OCI-LY1 (cell line): Measurements from ENCODE around the gene VOPP1.
A peak's percentile ranks its signal among the peaks of the same experiment; 100 is the strongest.

Source experiments
- H2AFZ ChIP-seq: fragments of 200-600 bp; sonication (generic), shearing (Covaris generic); 2 replicates; pipeline ENCODE4 v1.6.0; 2014; ENCODE audit warnings: antibody characterized with exemption, mild to moderate bottlenecking, low read length
- H3F3A ChIP-seq: fragments of 200-600 bp; sonication (generic), shearing (Covaris generic); 2 replicates; pipeline ENCODE4 v1.6.0; 2014; ENCODE audit warnings: mild to moderate bottlenecking, antibody characterized with exemption, low read length, moderate library complexity; ENCODE audit not compliant: insufficient read depth
- H3K27ac ChIP-seq: fragments of 200-600 bp; sonication (generic); 2 replicates; pipeline ENCODE4 v1.5.1; 2014; ENCODE audit warnings: low read length, mixed run types, mild to moderate bottlenecking, low read depth; ENCODE audit not compliant: poor library complexity, severe bottlenecking
- H3K27me3 ChIP-seq: fragments of 200-600 bp; sonication (generic); 2 replicates; pipeline ENCODE4 v1.6.0; 2014; ENCODE audit warnings: antibody characterized with exemption, mild to moderate bottlenecking, low read length, moderate library complexity; ENCODE audit not compliant: insufficient read depth
- H3K36me3 ChIP-seq: fragments of 200-600 bp; sonication (generic); 2 replicates; pipeline ENCODE4 v1.6.1; 2014; ENCODE audit warnings: mild to moderate bottlenecking, antibody characterized with exemption, low read length, moderate library complexity, mixed read lengths; ENCODE audit not compliant: insufficient read depth
- H3K4me1 ChIP-seq: fragments of 200-600 bp; sonication (generic); 2 replicates; pipeline ENCODE4 v1.5.1; 2014; ENCODE audit warnings: mild to moderate bottlenecking, low read length, moderate library complexity; ENCODE audit not compliant: insufficient read depth, severe bottlenecking
- H3K4me2 ChIP-seq: fragments of 200-600 bp; sonication (generic), shearing (Covaris generic); 2 replicates; pipeline ENCODE4 v1.6.1; 2014; ENCODE audit warnings: low read length
- H3K4me3 ChIP-seq: fragments of 200-600 bp; sonication (generic); 2 replicates; pipeline ENCODE4 v1.5.1; 2014; ENCODE audit warnings: low read length, low read depth, mild to moderate bottlenecking, mixed read lengths; ENCODE audit not compliant: poor library complexity, severe bottlenecking
- H3K79me2 ChIP-seq: fragments of 200-600 bp; shearing (Covaris generic); 2 replicates; pipeline ENCODE4 v1.6.1; 2016; ENCODE audit warnings: mixed run types, low read length, mixed read lengths; ENCODE audit not compliant: insufficient read depth
- H3K9ac ChIP-seq: fragments of 200-600 bp; sonication (generic), shearing (Covaris generic); 2 replicates; pipeline ENCODE4 v1.6.1; 2014; ENCODE audit warnings: mild to moderate bottlenecking, low read length, mixed read lengths
- H3K9me2 ChIP-seq: fragments of 200-600 bp; sonication (generic), shearing (Covaris generic); 2 replicates; pipeline ENCODE4 v1.6.1; 2014; ENCODE audit warnings: low read depth, mild to moderate bottlenecking, low read length, mixed read lengths
- H3K9me3 ChIP-seq: fragments of 200-600 bp; shearing (Covaris generic); 2 replicates; pipeline ENCODE4 v1.6.1; 2014; ENCODE audit warnings: low read length, mixed read lengths
- H4K20me1 ChIP-seq: fragments of 200-600 bp; sonication (generic), shearing (Covaris generic); 2 replicates; pipeline ENCODE4 v1.6.0; 2016; ENCODE audit warnings: mild to moderate bottlenecking, low read length; ENCODE audit not compliant: insufficient read depth
- EZH2 ChIP-seq: fragments of 200-600 bp; sonication (generic), shearing (Covaris generic); IDR thresholded peaks from 2 replicates; pipeline ENCODE4 v1.8.0; 2017; ENCODE audit warnings: borderline replicate concordance, mixed run types, mild to moderate bottlenecking, antibody characterized with exemption, low read length, moderate library complexity, mixed read lengths
- TF ChIP-seq, protein P1 (sequence below): fragments of 200-600 bp; sonication (generic), shearing (Covaris generic); IDR thresholded peaks from 2 replicates; pipeline ENCODE4 v1.5.1; 2017; ENCODE audit warnings: mild to moderate bottlenecking, antibody characterized with exemption, low read length, moderate library complexity, mixed read lengths

VOPP1 gene

DNA sequence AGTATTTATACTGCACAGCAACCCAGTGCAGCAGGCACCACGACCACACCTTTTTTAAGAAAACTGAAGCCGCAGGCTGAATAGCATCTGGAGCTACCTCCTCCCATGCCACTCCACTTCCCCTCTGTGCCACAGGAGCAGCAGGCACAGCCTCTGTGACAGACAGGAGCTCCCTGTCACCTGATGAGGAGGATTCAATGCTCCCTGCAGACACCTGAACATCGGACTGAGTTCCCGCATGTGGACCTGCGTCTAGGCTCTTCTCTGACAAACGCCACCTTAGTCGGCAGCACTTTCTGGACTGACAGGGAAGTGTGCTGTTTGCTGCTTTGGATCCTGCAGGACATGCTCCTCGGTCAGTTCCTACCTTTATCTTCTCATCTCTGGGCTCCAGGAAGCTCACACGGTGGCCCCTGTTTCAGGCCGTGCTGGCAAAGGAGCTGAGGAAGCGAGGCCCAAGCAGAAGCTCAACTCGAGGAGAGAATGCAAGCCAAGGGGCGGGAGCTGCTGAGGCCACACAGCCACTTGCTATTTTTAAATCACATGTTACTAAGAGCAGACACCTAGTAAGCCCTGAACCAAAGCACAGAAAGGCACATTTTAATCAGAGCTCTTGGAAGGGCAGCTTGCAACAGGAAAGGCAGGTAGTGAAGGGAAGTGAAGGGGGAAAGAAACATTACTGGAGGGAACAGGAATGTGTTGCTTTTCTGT, 56.6 kb downstream of the VOPP1 start:
- peaks cover 7% of the 10 kb centered on the region; the same call in 1 of the 2 replicates for H3F3A ChIP-seq
- peak overlapping the region; percentile 56 for H3K9ac ChIP-seq
- TF ChIP-seq, protein P1, sequence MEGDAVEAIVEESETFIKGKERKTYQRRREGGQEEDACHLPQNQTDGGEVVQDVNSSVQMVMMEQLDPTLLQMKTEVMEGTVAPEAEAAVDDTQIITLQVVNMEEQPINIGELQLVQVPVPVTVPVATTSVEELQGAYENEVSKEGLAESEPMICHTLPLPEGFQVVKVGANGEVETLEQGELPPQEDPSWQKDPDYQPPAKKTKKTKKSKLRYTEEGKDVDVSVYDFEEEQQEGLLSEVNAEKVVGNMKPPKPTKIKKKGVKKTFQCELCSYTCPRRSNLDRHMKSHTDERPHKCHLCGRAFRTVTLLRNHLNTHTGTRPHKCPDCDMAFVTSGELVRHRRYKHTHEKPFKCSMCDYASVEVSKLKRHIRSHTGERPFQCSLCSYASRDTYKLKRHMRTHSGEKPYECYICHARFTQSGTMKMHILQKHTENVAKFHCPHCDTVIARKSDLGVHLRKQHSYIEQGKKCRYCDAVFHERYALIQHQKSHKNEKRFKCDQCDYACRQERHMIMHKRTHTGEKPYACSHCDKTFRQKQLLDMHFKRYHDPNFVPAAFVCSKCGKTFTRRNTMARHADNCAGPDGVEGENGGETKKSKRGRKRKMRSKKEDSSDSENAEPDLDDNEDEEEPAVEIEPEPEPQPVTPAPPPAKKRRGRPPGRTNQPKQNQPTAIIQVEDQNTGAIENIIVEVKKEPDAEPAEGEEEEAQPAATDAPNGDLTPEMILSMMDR = no peak
- TF ChIP-seq EZH2 = no peak
- H3K27ac ChIP-seq = peak overlapping the region; percentile 92
- no peak overlapping the region for H2AFZ ChIP-seq
- no peaks in the 10 kb centered on the region for H3K9me3 ChIP-seq
- peak overlapping the region; percentile 56 for H3K4me2 ChIP-seq
- H3K4me1 ChIP-seq = peaks cover 100% of the 10 kb centered on the region
- H3K79me2 ChIP-seq = 0 out of 2 replicates have a peak, but pooled peaks cover 11% of the 10 kb centered on the region
- no peaks in the 10 kb centered on the region for H3K9me2 ChIP-seq
- H3K36me3 ChIP-seq = peaks cover 80% of the 10 kb centered on the region
- H3K4me3 ChIP-seq = peak overlapping the region; percentile 32
- no peaks in the 10 kb centered on the region for H4K20me1 ChIP-seq
- no peaks in the 10 kb centered on the region for H3K27me3 ChIP-seq

DNA sequence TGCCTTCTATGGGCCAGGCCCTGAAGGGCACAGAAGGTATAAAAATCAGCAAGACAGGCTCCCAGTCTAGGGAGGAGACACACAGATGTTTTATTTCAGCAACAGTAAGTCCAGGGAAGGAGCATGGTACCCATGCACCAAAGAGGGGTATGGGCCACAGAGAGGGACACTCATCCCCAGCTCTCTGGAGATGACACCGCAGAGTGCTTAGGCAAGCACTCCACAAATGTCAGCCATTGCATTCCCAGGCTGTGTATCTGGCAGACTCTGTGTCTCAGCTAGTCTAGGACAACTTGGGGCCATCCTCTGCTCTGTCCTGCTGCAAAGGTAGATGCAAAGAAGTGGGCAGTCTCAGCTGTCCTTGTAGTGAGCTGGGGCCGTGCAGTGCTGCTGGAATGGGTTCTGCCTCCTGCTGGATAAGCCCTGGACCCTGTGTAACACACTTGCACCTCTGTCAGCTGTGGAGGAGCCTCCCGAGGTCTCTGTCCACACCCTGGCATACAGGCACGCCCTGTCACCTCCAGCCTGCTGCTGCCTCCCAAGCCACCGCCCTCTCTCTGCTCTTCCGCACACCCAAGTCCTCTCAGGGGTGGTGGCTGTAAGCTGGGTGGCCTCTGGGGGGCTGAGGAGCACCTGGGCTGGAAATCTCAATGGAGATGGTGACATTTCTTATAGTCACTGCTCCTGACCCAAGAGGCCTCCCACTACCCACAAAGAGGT, 57.6 kb downstream of the VOPP1 start:
- peak overlapping the region; percentile 92 for H3K27ac ChIP-seq
- no peaks in the 10 kb centered on the region for H3K9me2 ChIP-seq
- peak overlapping the region; percentile 32 for H3K4me3 ChIP-seq
- no peak for TF ChIP-seq EZH2
- TF ChIP-seq, protein P1 = peak; percentile 31; the same call in 1 of the 2 replicates
- H2AFZ ChIP-seq = no peak overlapping the region
- H4K20me1 ChIP-seq = no peaks in the 10 kb centered on the region
- H3K4me1 ChIP-seq = peaks cover 100% of the 10 kb centered on the region
- no peaks in the 10 kb centered on the region for H3K9me3 ChIP-seq
- peaks cover 7% of the 10 kb centered on the region; the same call in 1 of the 2 replicates for H3F3A ChIP-seq
- peak overlapping the region; percentile 56 for H3K4me2 ChIP-seq
- 0 out of 2 replicates have a peak, but pooled peaks cover 11% of the 10 kb centered on the region for H3K79me2 ChIP-seq
- no peaks in the 10 kb centered on the region for H3K27me3 ChIP-seq
- H3K36me3 ChIP-seq = peaks cover 72% of the 10 kb centered on the region
- H3K9ac ChIP-seq = peak overlapping the region; percentile 56; the same call in 1 of the 2 replicates

DNA sequence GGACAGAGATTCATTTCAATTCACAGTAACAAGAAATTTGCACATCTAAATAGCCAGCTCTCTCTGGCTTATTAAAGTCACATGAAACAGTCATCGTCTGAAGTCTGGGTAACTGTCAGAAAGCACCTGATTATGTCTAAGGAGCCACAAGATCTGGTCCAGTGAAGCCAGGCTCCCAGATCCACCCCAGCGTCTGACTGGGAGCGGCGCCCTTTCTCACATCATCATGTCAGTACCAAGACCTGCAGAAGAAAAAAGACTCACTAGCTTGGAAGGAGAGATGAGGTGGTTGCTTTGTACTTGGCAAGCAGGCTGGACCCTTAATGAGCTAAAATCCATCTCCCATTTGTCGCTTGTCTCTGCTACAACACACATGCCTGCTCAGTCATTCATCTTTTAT, 58.4 kb downstream of the VOPP1 start:
- TF ChIP-seq, protein P1 = no peak
- no peak for TF ChIP-seq EZH2
- H3K9me3 ChIP-seq = no peaks in the 10 kb centered on the region
- H3K4me2 ChIP-seq = peak overlapping the region; percentile 56; the same call in 1 of the 2 replicates
- H3K27me3 ChIP-seq = no peaks in the 10 kb centered on the region
- no peak overlapping the region for H2AFZ ChIP-seq
- H3F3A ChIP-seq = peaks cover 7% of the 10 kb centered on the region; the same call in 1 of the 2 replicates
- H3K79me2 ChIP-seq = 0 out of 2 replicates have a peak, but pooled peaks cover 11% of the 10 kb centered on the region
- peaks cover 100% of the 10 kb centered on the region for H3K4me1 ChIP-seq
- H3K9me2 ChIP-seq = no peaks in the 10 kb centered on the region
- H4K20me1 ChIP-seq = no peaks in the 10 kb centered on the region
- H3K36me3 ChIP-seq = peaks cover 64% of the 10 kb centered on the region
- H3K9ac ChIP-seq = peak overlapping the region; percentile 56; the same call in 1 of the 2 replicates
- peak overlapping the region; percentile 92 for H3K27ac ChIP-seq
- no peak overlapping the region for H3K4me3 ChIP-seq
